Large intestine (tissue), 3 donors: ENCODE results near the gene PTPN18. TPM values are rescaled to one million over a fixed set of nuclear protein-coding genes. Genes with fewer than 3 reads are reported as not detected.
"Not testable (repeated sequence)": the region's sequence is repeated elsewhere in the genome, so short reads cannot be mapped to it uniquely, and the experiment has no call there.

Source experiments
- DNase-seq, 2 donors: peaks; one replicate each; pipeline versions ENCODE4 v3.0.0 to v3.0.0-alpha.2; 2013
- H3K27ac ChIP-seq: one replicate; pipeline ENCODE4 v1.5.1; 2013; ENCODE audit warnings: low read length
- H3K27me3 ChIP-seq: 2 replicates; pipeline ENCODE4 v1.6.1; 2013; ENCODE audit warnings: low read length; ENCODE audit not compliant: control insufficient read depth, insufficient read depth
- H3K36me3 ChIP-seq: 2 replicates; pipeline ENCODE4 v1.6.1; 2013; ENCODE audit warnings: low read length; ENCODE audit not compliant: control insufficient read depth, insufficient read depth
- H3K4me1 ChIP-seq: one replicate; pipeline ENCODE4 v1.6.1; 2013; ENCODE audit warnings: low read length; ENCODE audit not compliant: control insufficient read depth, insufficient read depth
- H3K4me3 ChIP-seq: one replicate; pipeline ENCODE4 v1.5.1; 2013; ENCODE audit warnings: low read length
- H3K9me3 ChIP-seq: one replicate; pipeline ENCODE4 v1.6.1; 2013; ENCODE audit warnings: mild to moderate bottlenecking, low read depth, low read length, moderate library complexity; ENCODE audit not compliant: control insufficient read depth
- WGBS: methylation state at CpG from one replicate; pipeline ENCODE4 v1.1.5; 2013; ENCODE audit warnings: low lambda C conversion rate; ENCODE audit not compliant: insufficient coverage; 5-methylcytosine and 5-hydroxymethylcytosine counted together
- polyA plus RNA-seq: library from polyadenylated mRNA; unstranded; fragments of 120-200 nt; gene quantifications from one replicate; pipeline ENCODE4 v1.2.1, GENCODE V29; 2013

The PTPN18 gene
- polyA plus RNA-seq, 1 donor: 64.4 TPM

GRCh38 chr2:130328710-130329109, 27.1 kb upstream of the PTPN18 start:
- Histone ChIP-seq H3K9me3 (no peaks in the 10 kb centered on the region), H3K27ac (no peak overlapping the region), H3K36me3 (no peaks in the 10 kb centered on the region), H3K4me3 (no peak overlapping the region), H3K27me3 (peaks cover 22% of the 10 kb centered on the region), H3K4me1 (no peaks in the 10 kb centered on the region)
- DNase-seq: no peak
- WGBS: no CpG with 5 or more reads among the region's 2 CpGs

DNA sequence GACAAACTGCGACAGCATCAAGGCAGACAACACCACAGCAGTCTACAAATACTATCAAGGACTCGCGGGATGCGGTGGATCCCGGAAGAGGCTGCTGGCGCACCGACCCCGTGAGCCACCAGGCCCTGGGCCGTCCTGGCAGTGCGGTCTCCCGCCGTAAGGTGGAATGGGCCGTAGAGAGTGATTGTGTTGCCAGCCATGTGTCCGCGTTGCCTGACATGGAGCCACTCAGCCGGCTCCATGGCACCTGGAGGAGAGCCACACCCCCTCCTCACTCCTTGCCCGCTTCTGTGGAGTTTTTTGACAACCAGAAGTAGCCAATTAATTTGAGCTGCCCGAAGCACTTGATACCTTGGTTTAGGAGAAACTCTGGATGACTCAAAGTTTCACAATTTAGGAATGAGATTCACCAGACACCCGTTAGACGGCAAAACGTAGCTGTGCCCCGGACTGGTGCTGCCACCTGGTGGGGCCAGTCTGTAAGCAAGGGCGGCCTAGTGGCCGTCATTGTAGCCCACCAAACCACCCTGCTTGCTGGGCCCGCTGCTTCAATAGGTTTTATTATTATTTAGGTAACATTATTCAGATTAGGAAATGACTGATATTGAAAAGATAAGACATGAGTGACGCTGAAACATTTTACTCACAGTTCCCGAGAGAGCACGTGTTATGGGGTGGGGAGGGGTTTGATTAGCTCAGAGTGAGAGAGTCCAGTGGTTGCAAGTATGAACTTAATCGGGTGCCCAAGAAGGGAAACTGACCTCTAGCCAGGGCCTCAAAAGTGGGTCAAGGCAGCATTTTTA, 23.4 kb upstream of the PTPN18 start:
- Histone ChIP-seq H3K27me3 (peaks cover 22% of the 10 kb centered on the region), H3K27ac (no peak overlapping the region), H3K4me1 (no peaks in the 10 kb centered on the region), H3K36me3 (no peaks in the 10 kb centered on the region), H3K9me3 (no peaks in the 10 kb centered on the region), H3K4me3 (no peak overlapping the region)
- WGBS: no CpG with 5 or more reads among the region's 29 CpGs
- peak; percentile 54 to 57 for DNase-seq

GRCh38 chr2:130333253-130333652, 22.6 kb upstream of the PTPN18 start:
- H3K27ac ChIP-seq, H3K4me1 ChIP-seq, H3K9me3 ChIP-seq, H3K4me3 ChIP-seq, DNase-seq, H3K36me3 ChIP-seq: not testable (repeated sequence)
- WGBS: no CpG with 5 or more reads among the region's 8 CpGs
- H3K27me3 ChIP-seq: peaks cover 22% of the 10 kb centered on the region

DNA sequence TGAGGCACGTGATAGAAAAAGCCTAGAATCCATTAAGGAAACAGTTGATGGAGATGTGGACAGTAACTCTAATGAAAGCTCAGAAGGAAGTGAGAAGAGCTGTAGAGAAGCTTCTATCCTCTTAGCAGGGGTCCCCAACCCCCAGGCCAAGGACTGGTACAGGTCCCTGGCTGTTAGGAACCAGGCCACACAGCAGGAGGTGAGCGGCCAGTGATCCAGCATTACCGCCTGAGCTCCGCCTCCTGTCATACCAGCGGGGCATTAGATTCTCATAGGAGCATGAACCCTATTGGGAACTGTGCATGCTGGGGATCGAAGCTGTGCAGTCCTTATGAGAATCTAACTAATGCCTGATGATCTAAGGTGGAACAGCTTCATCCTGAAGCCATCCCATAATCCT, 21.8 kb upstream of the PTPN18 start:
- H3K36me3 ChIP-seq: peaks cover 7% of the 10 kb centered on the region
- 60% methylated on average over 1 of the region's 6 CpGs for WGBS
- H3K27ac ChIP-seq: no peak overlapping the region
- H3K4me1 ChIP-seq: peaks cover 2% of the 10 kb centered on the region
- no peaks in the 10 kb centered on the region for H3K9me3 ChIP-seq
- H3K27me3 ChIP-seq: peaks cover 17% of the 10 kb centered on the region
- no peak overlapping the region for H3K4me3 ChIP-seq
- no peak for DNase-seq

- no peak overlapping the region for H3K4me3 ChIP-seq
- DNase-seq: no peak
- peaks cover 19% of the 10 kb centered on the region for H3K36me3 ChIP-seq
- H3K4me1 ChIP-seq: peaks cover 2% of the 10 kb centered on the region
- H3K9me3 ChIP-seq: no peaks in the 10 kb centered on the region
- no peak overlapping the region for H3K27ac ChIP-seq
- H3K27me3 ChIP-seq: peaks cover 15% of the 10 kb centered on the region
Observed at GRCh38 chr2:130335226-130335625, 20.6 kb upstream of the PTPN18 start.

DNA sequence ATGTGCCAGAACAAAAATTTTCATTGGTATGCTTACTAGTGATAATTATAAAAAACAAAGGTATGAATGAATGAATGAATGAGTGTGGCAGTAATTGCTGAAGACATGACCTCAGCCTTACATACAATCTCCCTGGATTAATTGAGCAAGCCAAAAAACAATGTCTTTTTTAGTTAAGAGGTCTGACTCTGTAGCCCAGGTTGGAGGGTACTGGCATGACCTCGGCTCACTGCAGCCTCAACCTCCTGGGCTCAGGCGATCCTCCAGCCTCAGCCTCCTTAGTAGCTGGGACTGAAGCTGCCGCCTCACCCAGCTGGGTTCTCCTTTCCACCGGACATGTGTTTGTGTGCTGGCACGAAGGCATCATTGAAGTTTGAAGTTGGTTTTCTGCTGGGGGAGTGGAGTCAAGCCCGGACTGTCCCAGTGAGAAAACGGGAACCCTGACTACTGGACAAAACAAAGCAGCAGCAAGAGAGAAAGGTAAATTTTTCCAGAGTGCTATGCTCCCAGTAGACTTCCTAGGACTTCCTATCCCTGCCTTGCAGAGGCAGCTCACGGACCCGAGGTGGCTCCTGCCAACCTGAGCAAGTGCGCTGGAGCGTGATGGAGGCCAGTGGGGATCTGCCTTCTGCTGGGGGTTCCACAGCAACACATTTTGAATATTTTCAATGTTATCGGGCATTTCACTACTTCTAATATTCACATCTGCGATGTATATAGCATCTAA, 19.5 kb upstream of the PTPN18 start:
- H3K4me3 ChIP-seq: peak overlapping the region; percentile 42
- DNase-seq: no peak
- no CpG with 5 or more reads among the region's 13 CpGs for WGBS
- H3K9me3 ChIP-seq: no peaks in the 10 kb centered on the region
- peaks cover 10% of the 10 kb centered on the region for H3K4me1 ChIP-seq
- peaks cover 20% of the 10 kb centered on the region for H3K36me3 ChIP-seq
- peaks cover 7% of the 10 kb centered on the region for H3K27me3 ChIP-seq
- H3K27ac ChIP-seq: no peak overlapping the region

DNA sequence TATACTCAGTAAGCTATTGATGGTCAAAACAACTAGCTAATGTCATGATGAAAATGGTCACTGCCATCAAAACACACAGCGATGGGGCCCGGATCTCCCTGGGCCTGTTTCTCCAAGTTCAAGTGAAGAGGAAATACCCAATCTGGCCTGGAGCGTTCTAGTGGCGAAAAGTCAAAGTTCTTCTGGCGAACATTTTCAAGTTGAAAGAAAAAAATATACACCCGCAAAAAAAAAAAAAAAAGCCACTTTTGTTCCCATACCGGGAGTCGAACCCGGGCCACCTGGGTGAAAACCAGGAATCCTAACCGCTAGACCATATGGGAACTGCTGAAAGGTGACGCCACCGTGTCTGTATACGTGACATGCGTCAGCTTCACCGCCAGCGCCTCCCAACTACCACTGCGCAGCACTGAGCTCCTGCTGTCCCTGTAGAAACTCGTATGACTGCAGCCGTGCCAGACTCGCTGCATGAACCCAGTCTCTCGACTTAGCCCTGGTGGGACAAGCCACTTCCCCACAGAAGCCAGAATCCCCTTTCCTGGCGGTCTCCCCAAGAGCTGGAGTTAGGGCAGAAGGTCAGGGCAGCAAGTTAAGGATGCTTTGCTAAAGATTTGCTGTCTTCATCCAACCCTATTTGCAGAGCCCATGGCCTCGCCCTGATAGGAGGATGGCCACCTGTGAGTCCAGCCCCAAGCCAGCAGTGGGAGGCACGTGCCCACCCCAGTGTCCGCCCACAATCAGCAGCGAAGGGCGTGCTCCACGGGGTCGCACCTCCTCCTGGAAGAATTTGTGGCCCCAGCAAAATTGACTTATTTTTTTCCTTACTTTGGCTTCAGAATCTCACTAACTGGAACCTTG, 18.8 kb upstream of the PTPN18 start:
- Histone ChIP-seq H3K36me3 (peaks cover 20% of the 10 kb centered on the region), H3K4me3 (peak overlapping the region; percentile 42), H3K4me1 (peaks cover 10% of the 10 kb centered on the region), H3K9me3 (no peaks in the 10 kb centered on the region), H3K27me3 (peaks cover 2% of the 10 kb centered on the region), H3K27ac (peak overlapping the region; percentile 64)
- no CpG with 5 or more reads among the region's 29 CpGs for WGBS
- peak; percentile 90 to 91 for DNase-seq

- Histone ChIP-seq H3K4me1 (peaks cover 10% of the 10 kb centered on the region), H3K36me3 (peaks cover 20% of the 10 kb centered on the region), H3K9me3 (no peaks in the 10 kb centered on the region), H3K4me3 (peak overlapping the region; percentile 42), H3K27me3 (no peaks in the 10 kb centered on the region), H3K27ac (peak overlapping the region; percentile 64)
- DNase-seq: no peak
- 60% methylated on average over 1 of the region's 8 CpGs for WGBS
Observed at GRCh38 chr2:130337735-130338325, 18.0 kb upstream of the PTPN18 start.

DNA sequence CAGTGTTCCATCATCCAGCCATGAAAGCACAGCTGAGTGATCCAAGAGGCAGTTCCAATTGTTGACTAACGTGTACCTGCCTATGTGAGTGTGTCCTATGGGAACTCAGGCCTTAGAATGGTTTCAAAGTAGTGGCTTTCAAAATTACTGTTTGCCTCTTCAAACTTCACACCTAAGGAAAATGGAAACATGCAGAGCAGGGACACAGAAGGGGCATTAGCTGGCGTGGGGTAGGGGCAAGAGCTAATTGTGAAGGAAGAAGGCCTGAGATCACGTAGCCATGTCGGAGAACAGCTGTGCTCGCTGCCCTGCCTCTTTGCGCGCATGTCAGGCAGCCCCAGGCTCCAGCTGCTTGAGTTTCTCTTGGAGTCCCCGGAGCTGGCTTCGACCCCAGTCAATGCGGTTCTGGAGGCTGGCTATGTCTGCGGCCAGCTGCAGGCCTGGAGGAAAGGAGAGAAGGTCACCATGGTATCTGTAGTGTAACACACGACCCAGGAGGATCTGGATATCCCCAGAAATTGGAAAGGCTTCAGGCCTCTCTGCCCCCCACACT, 17.0 kb upstream of the PTPN18 start:
- Histone ChIP-seq H3K27me3 (no peaks in the 10 kb centered on the region), H3K4me3 (no peak overlapping the region), H3K27ac (no peak overlapping the region), H3K36me3 (peaks cover 20% of the 10 kb centered on the region), H3K4me1 (peaks cover 13% of the 10 kb centered on the region), H3K9me3 (no peaks in the 10 kb centered on the region)
- WGBS: no CpG with 5 or more reads among the region's 12 CpGs
- no peak for DNase-seq
